ENCODE data around the gene ITGA7. TPM values are rescaled to one million over a fixed set of nuclear protein-coding genes. Genes with fewer than 3 reads are reported as not detected.

Gene ITGA7
- total RNA-seq, 1 experiment from 2014 or later = 2.5 TPM

- in situ Hi-C loops (cut with HindIII; ENCODE audit: low pct_unique_long_range_greater_than_20kb, low sequenced_read_pairs) = no loop called here
- CTCF ChIA-PET = no interaction called here
- TF ChIP-seq CTCF (IDR thresholded peaks at IDR 0.05) = no peak
Observed at GRCh38 chr12:55642267-55642666, 65.4 kb downstream of the ITGA7 start.

GRCh38 chr12:55641595-55641994 lies 66.1 kb downstream of the ITGA7 start:
- DNase-seq (ENCODE audit: low read depth, low spot score) = no peak
- Histone ChIP-seq H3K27me3 (ENCODE audit: control insufficient read depth, insufficient read depth, low read length) (no peaks in the 10 kb centered on the region; the same call in 1 of the 2 replicates), H3K4me3 (ENCODE audit: low read depth in 2 of 2, low read length in 2 of 2) (no peak overlapping the region), H3K9me3 (ENCODE audit: control insufficient read depth, insufficient read depth, low read depth, low read length) (no peaks in the 10 kb centered on the region), H3K4me1 (ENCODE audit: control insufficient read depth, insufficient read depth, low read length) (no peaks in the 10 kb centered on the region), H3K27ac (ENCODE audit: low read length) (no peak overlapping the region), H3K36me3 (ENCODE audit: control insufficient read depth, insufficient read depth, low read length) (no peaks in the 10 kb centered on the region)
- CTCF ChIA-PET = no interaction called here
- TF ChIP-seq CTCF (IDR thresholded peaks at IDR 0.05) (no peak), SIN3A (IDR thresholded peaks at IDR 0.05; ENCODE audit: borderline replicate concordance, insufficient read depth, low read depth, low read length) (no peak), TCF7L2 (IDR thresholded peaks at IDR 0.05; ENCODE audit: low read depth, low read length) (no peak), REST (IDR thresholded peaks at IDR 0.05; ENCODE audit: insufficient read depth in 1 of 2, low read depth in 2 of 2, low read length in 1 of 2) (no peak), POLR2AphosphoS5 (IDR thresholded peaks at IDR 0.05; ENCODE audit: low read depth, low read length) (no peak)
- intact Hi-C loops (cut with micrococcal nuclease; ENCODE audit: unreplicated experiment) (no loop called here), in situ Hi-C loops (cut with HindIII; ENCODE audit: low pct_unique_long_range_greater_than_20kb, low sequenced_read_pairs) (no loop called here)
- BruUV-seq (replicated peaks) = no TSS peak
- no peak for ATAC-seq
- POLR2A ChIA-PET = no interaction called here

More at GRCh38 chr12:55642267-55642666, 65.4 kb downstream of the ITGA7 start:
- POLR2A ChIA-PET = no interaction called here
- Histone ChIP-seq H3K27me3 (ENCODE audit: control insufficient read depth, insufficient read depth, low read length) (no peaks in the 10 kb centered on the region; the same call in 1 of the 2 replicates), H3K27ac (ENCODE audit: low read length) (no peak overlapping the region), H3K36me3 (ENCODE audit: control insufficient read depth, insufficient read depth, low read length) (no peaks in the 10 kb centered on the region), H3K4me3 (ENCODE audit: low read depth in 2 of 2, low read length in 2 of 2) (no peak overlapping the region), H3K4me1 (ENCODE audit: control insufficient read depth, insufficient read depth, low read length) (no peaks in the 10 kb centered on the region), H3K9me3 (ENCODE audit: control insufficient read depth, insufficient read depth, low read depth, low read length) (no peaks in the 10 kb centered on the region)
- intact Hi-C loops (cut with micrococcal nuclease; ENCODE audit: unreplicated experiment) = no loop called here
- no TSS peak for BruUV-seq (replicated peaks)
- ATAC-seq (no peak), DNase-seq (ENCODE audit: low read depth, low spot score) (no peak)

GRCh38 chr12:55637467-55637866 lies 70.2 kb downstream of the ITGA7 start:
- no peak for DNase-seq (ENCODE audit: low read depth, low spot score)
- no peak for ATAC-seq
- Histone ChIP-seq H3K9me3 (ENCODE audit: control insufficient read depth, insufficient read depth, low read depth, low read length) (no peaks in the 10 kb centered on the region), H3K27me3 (ENCODE audit: control insufficient read depth, insufficient read depth, low read length) (no peaks in the 10 kb centered on the region; the same call in 1 of the 2 replicates), H3K4me1 (ENCODE audit: control insufficient read depth, insufficient read depth, low read length) (no peaks in the 10 kb centered on the region), H3K36me3 (ENCODE audit: control insufficient read depth, insufficient read depth, low read length) (no peaks in the 10 kb centered on the region), H3K4me3 (ENCODE audit: low read depth in 2 of 2, low read length in 2 of 2) (no peak overlapping the region), H3K27ac (ENCODE audit: low read length) (no peak overlapping the region)
- ChIA-PET CTCF (no interaction called here), POLR2A (no interaction called here)
- TF ChIP-seq POLR2AphosphoS5 (IDR thresholded peaks at IDR 0.05; ENCODE audit: low read depth, low read length) = no peak
- no peak for TF ChIP-seq TCF7L2 (IDR thresholded peaks at IDR 0.05; ENCODE audit: low read depth, low read length)
- TF ChIP-seq SIN3A (IDR thresholded peaks at IDR 0.05; ENCODE audit: borderline replicate concordance, insufficient read depth, low read depth, low read length) = no peak
- TF ChIP-seq CTCF (IDR thresholded peaks at IDR 0.05) = no peak
- no peak for TF ChIP-seq REST (IDR thresholded peaks at IDR 0.05; ENCODE audit: insufficient read depth in 1 of 2, low read depth in 2 of 2, low read length in 1 of 2)
- intact Hi-C loops (cut with micrococcal nuclease; ENCODE audit: unreplicated experiment) = no loop called here
- in situ Hi-C loops (cut with HindIII; ENCODE audit: low pct_unique_long_range_greater_than_20kb, low sequenced_read_pairs) = no loop called here
- BruUV-seq (replicated peaks) = no TSS peak

Data from Panc1 (cell line).